ENCODE measurements around the gene CYP2B6.

GRCh38 chr19:41016488-41017071 lies 25.5 kb downstream of the CYP2B6 start:
- TF ChIP-seq CTCF (conservative IDR thresholded peaks at IDR 0.05; ENCODE audit: low read depth in 2 of 2), result no peak
- no peak for TF ChIP-seq POLR2AphosphoS5 (IDR thresholded peaks at IDR 0.05; ENCODE audit: low read depth)
- no peak for TF ChIP-seq ETS1 (IDR thresholded peaks at IDR 0.05)
- no peak for TF ChIP-seq CREB1 (CRISPR knock-in tag; IDR thresholded peaks at IDR 0.05; ENCODE audit: low read depth)
- TF ChIP-seq EZH2 (IDR thresholded peaks at IDR 0.05; ENCODE audit: low read depth, unreplicated experiment), result no peak
- no peak for TF ChIP-seq REST (IDR thresholded peaks at IDR 0.05; ENCODE audit: unreplicated experiment)
- no peak for TF ChIP-seq EZH2phosphoT487 (IDR thresholded peaks at IDR 0.05; ENCODE audit: unreplicated experiment)
- TF ChIP-seq STAT1 (IDR thresholded peaks at IDR 0.05; ENCODE audit: unreplicated experiment), result no peak
- TF ChIP-seq ZNF331 (CRISPR knock-in tag; IDR thresholded peaks at IDR 0.05; ENCODE audit: low read depth), result no peak
- no peak for TF ChIP-seq JUNB (IDR thresholded peaks at IDR 0.05; ENCODE audit: unreplicated experiment)
- no peak for TF ChIP-seq ZNF462 (CRISPR knock-in tag; IDR thresholded peaks at IDR 0.05)
- TF ChIP-seq NANOG (IDR thresholded peaks at IDR 0.05; ENCODE audit: borderline replicate concordance), result no peak
